K562 (cell line): Measurements from ENCODE around the gene DNAH17. TPM values are rescaled to one million over a fixed set of nuclear protein-coding genes. Genes with fewer than 3 reads are reported as not detected.

Source experiments
- CBFA2T3 ChIP-seq: fragments of 450-650 bp; IDR thresholded peaks from 2 replicates; pipeline ENCODE4 v1.6.1; 2017
- MAZ ChIP-seq, 2 experiments: fragments of 450-650 bp in 1 of 2; sonication (generic) in 1 of 2; formaldehyde crosslinking; IDR thresholded peaks in 1 of 2; conservative IDR thresholded peaks in 1 of 2; 2 replicates each; pipeline versions ENCODE4 v1.4.0 to v1.5.0; 2020; ENCODE audit warnings: mild to moderate bottlenecking in 1 of 2, missing genetic modification reagents in 1 of 2
- MXI1 ChIP-seq: IDR thresholded peaks from 2 replicates; pipeline ENCODE4 v1.6.1; 2011; ENCODE audit warnings: low read depth, mild to moderate bottlenecking, improper control_type of control experiment, low read length
- RBM25 ChIP-seq: fragments of 200-400 bp; formaldehyde crosslinking; IDR thresholded peaks from 2 replicates; pipeline ENCODE4 v1.6.1; 2018; ENCODE audit warnings: low read length, low read depth, moderate library complexity; ENCODE audit not compliant: severe bottlenecking
- TEAD1 ChIP-seq, 2 experiments: fragments of 450-650 bp in 1 of 2; sonication (generic) in 1 of 2; formaldehyde crosslinking; IDR thresholded peaks; 2 replicates each; pipeline versions ENCODE4 v1.4.0 to v1.8.0; 2020 to 2022; ENCODE audit warnings: mild to moderate bottlenecking in 2 of 2, missing genetic modification reagents in 1 of 2
- ZNF57 ChIP-seq: fragments of 450-650 bp; formaldehyde crosslinking; IDR thresholded peaks from 2 replicates; pipeline ENCODE4 v1.4.0; 2020; ENCODE audit warnings: mild to moderate bottlenecking, moderate library complexity
- polyA plus RNA-seq, 8 experiments: library from polyadenylated mRNA; depleted of rRNA in 4 of 8; stranded (reverse) in 5 of 8; unstranded in 3 of 8; fragments of >200 nt; fragmentation: Nextera tagmentation in 2 of 8; fragmentation: Illumina TruSeq in 1 of 8; extraction: Ambion mirVana in 2 of 8; extraction: Trizol in 1 of 8; gene quantifications; 2 replicates each; pipeline versions ENCODE4 v1.2.1 to v1.2.3, GENCODE V29; 2011 to 2014; ENCODE audit warnings: inconsistent platforms in 1 of 8, missing spikeins in 1 of 8
- total RNA-seq, 7 experiments: library from RNA; depleted of rRNA in 6 of 7; stranded (reverse); fragments of >200 nt in 6 of 7; fragmentation: Illumina TruSeq in 2 of 7; extraction: Trizol in 2 of 7; gene quantifications; 2 replicates each; pipeline versions ENCODE4 v1.2.1 to v1.2.3, GENCODE V29; 2011 to 2021; ENCODE audit warnings: low replicate concordance in 1 of 7
- TF ChIP-seq, protein P1 (sequence below): fragments of 250-450 bp; sonication (Bioruptor Pico); IDR thresholded peaks from 2 replicates; pipeline ENCODE4 v1.4.0; 2020
- TF ChIP-seq, protein P2 (sequence below): fragments of 250-450 bp; sonication (Bioruptor Pico); IDR thresholded peaks from 2 replicates; pipeline ENCODE4 v1.5.0; 2020; ENCODE audit warnings: mild to moderate bottlenecking
- TF ChIP-seq, protein P3 (sequence below): fragments of 150-350 bp; IDR thresholded peaks from 2 replicates; pipeline ENCODE4 v1.6.1; 2014; ENCODE audit warnings: low read depth, mild to moderate bottlenecking, low read length, borderline replicate concordance
- TF ChIP-seq, protein P4 (sequence below), 2 experiments: fragments of 200-800 bp in 1 of 2; sonication (Bioruptor generic) in 1 of 2; sonication (generic) in 1 of 2; formaldehyde crosslinking in 1 of 2; IDR thresholded peaks in 1 of 2; conservative IDR thresholded peaks in 1 of 2; 2 replicates each; pipeline versions ENCODE4 v1.5.0 to v1.6.1; 2016 to 2020; ENCODE audit warnings: missing compliant biosample characterization in 1 of 2, missing genetic modification characterization in 1 of 2, missing genetic modification reagents in 1 of 2
- TF ChIP-seq, protein P5 (sequence below): IDR thresholded peaks from 2 replicates; pipeline ENCODE4 v1.6.1; 2014; ENCODE audit warnings: antibody characterized with exemption

Gene DNAH17
- total and polyA plus RNA-seq, 9 of the 15 experiments (the other 6 are each of a cell fraction or from before 2014, with no cell fraction given): under 0.01 to 0.06 (median 0.03) TPM; not detected in 5

DNA sequence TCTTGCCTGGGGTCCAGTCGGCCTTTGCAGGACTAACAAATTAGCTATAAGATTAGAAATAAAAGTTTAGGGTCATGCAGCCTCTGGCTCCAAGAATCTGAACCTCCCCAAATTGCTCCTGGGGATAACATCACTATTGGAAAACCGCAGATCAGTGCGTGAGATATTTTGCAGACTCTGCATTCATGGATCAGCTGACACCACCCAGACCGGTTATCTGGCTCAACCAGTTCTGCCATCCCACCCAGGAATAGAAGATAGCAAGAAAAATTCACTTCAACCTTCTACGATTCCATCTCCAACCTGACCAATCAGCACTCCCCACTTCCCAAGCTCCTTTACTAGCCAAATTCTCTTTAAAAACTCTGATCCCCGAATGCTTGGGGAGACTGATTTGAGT lies 203.0 kb downstream of the DNAH17 start (continued):
- no peak for TF ChIP-seq RBM25
- no peak for TF ChIP-seq MXI1
- TF ChIP-seq, protein P1, sequence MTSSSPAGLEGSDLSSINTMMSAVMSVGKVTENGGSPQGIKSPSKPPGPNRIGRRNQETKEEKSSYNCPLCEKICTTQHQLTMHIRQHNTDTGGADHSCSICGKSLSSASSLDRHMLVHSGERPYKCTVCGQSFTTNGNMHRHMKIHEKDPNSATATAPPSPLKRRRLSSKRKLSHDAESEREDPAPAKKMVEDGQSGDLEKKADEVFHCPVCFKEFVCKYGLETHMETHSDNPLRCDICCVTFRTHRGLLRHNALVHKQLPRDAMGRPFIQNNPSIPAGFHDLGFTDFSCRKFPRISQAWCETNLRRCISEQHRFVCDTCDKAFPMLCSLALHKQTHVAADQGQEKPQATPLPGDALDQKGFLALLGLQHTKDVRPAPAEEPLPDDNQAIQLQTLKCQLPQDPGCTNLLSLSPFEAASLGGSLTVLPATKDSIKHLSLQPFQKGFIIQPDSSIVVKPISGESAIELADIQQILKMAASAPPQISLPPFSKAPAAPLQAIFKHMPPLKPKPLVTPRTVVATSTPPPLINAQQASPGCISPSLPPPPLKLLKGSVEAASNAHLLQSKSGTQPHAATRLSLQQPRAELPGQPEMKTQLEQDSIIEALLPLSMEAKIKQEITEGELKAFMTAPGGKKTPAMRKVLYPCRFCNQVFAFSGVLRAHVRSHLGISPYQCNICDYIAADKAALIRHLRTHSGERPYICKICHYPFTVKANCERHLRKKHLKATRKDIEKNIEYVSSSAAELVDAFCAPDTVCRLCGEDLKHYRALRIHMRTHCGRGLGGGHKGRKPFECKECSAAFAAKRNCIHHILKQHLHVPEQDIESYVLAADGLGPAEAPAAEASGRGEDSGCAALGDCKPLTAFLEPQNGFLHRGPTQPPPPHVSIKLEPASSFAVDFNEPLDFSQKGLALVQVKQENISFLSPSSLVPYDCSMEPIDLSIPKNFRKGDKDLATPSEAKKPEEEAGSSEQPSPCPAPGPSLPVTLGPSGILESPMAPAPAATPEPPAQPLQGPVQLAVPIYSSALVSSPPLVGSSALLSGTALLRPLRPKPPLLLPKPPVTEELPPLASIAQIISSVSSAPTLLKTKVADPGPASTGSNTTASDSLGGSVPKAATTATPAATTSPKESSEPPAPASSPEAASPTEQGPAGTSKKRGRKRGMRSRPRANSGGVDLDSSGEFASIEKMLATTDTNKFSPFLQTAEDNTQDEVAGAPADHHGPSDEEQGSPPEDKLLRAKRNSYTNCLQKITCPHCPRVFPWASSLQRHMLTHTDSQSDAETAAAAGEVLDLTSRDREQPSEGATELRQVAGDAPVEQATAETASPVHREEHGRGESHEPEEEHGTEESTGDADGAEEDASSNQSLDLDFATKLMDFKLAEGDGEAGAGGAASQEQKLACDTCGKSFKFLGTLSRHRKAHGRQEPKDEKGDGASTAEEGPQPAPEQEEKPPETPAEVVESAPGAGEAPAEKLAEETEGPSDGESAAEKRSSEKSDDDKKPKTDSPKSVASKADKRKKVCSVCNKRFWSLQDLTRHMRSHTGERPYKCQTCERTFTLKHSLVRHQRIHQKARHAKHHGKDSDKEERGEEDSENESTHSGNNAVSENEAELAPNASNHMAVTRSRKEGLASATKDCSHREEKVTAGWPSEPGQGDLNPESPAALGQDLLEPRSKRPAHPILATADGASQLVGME (CRISPR knock-in tag): no peak
- peak in 1 of 2 experiments; percentile 51; a peak in 1 of 4 replicates for TF ChIP-seq TEAD1 (CRISPR knock-in tag; IDR thresholded peaks at IDR 0.05)
- peak; percentile 71 for TF ChIP-seq CBFA2T3
- TF ChIP-seq, protein P2, sequence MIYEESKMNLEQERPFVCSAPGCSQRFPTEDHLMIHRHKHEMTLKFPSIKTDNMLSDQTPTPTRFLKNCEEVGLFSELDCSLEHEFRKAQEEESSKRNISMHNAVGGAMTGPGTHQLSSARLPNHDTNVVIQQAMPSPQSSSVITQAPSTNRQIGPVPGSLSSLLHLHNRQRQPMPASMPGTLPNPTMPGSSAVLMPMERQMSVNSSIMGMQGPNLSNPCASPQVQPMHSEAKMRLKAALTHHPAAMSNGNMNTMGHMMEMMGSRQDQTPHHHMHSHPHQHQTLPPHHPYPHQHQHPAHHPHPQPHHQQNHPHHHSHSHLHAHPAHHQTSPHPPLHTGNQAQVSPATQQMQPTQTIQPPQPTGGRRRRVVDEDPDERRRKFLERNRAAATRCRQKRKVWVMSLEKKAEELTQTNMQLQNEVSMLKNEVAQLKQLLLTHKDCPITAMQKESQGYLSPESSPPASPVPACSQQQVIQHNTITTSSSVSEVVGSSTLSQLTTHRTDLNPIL (CRISPR knock-in tag): no peak
- TF ChIP-seq, protein P3, sequence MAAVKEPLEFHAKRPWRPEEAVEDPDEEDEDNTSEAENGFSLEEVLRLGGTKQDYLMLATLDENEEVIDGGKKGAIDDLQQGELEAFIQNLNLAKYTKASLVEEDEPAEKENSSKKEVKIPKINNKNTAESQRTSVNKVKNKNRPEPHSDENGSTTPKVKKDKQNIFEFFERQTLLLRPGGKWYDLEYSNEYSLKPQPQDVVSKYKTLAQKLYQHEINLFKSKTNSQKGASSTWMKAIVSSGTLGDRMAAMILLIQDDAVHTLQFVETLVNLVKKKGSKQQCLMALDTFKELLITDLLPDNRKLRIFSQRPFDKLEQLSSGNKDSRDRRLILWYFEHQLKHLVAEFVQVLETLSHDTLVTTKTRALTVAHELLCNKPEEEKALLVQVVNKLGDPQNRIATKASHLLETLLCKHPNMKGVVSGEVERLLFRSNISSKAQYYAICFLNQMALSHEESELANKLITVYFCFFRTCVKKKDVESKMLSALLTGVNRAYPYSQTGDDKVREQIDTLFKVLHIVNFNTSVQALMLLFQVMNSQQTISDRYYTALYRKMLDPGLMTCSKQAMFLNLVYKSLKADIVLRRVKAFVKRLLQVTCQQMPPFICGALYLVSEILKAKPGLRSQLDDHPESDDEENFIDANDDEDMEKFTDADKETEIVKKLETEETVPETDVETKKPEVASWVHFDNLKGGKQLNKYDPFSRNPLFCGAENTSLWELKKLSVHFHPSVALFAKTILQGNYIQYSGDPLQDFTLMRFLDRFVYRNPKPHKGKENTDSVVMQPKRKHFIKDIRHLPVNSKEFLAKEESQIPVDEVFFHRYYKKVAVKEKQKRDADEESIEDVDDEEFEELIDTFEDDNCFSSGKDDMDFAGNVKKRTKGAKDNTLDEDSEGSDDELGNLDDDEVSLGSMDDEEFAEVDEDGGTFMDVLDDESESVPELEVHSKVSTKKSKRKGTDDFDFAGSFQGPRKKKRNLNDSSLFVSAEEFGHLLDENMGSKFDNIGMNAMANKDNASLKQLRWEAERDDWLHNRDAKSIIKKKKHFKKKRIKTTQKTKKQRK: no peak
- TF ChIP-seq, protein P4, sequence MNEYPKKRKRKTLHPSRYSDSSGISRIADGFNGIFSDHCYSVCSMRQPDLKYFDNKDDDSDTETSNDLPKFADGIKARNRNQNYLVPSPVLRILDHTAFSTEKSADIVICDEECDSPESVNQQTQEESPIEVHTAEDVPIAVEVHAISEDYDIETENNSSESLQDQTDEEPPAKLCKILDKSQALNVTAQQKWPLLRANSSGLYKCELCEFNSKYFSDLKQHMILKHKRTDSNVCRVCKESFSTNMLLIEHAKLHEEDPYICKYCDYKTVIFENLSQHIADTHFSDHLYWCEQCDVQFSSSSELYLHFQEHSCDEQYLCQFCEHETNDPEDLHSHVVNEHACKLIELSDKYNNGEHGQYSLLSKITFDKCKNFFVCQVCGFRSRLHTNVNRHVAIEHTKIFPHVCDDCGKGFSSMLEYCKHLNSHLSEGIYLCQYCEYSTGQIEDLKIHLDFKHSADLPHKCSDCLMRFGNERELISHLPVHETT (CRISPR knock-in tag; conservative IDR thresholded peaks at IDR 0.05 in 1 of 2, IDR thresholded peaks at IDR 0.05 in 1 of 2): no peak
- no peak for TF ChIP-seq MAZ (CRISPR knock-in tag; conservative IDR thresholded peaks at IDR 0.05 in 1 of 2, IDR thresholded peaks at IDR 0.05 in 1 of 2)
- TF ChIP-seq, protein P5, sequence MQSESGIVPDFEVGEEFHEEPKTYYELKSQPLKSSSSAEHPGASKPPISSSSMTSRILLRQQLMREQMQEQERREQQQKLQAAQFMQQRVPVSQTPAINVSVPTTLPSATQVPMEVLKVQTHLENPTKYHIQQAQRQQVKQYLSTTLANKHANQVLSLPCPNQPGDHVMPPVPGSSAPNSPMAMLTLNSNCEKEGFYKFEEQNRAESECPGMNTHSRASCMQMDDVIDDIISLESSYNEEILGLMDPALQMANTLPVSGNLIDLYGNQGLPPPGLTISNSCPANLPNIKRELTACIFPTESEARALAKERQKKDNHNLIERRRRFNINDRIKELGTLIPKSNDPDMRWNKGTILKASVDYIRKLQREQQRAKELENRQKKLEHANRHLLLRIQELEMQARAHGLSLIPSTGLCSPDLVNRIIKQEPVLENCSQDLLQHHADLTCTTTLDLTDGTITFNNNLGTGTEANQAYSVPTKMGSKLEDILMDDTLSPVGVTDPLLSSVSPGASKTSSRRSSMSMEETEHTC: peak; percentile 62; the same call in 1 of the 2 replicates
- TF ChIP-seq ZNF57 (CRISPR knock-in tag): no peak
